GM12878 (cell line): Measurements from ENCODE around the gene FAM193A. TPM values are rescaled to one million over a fixed set of nuclear protein-coding genes. Genes with fewer than 3 reads are reported as not detected.

Source experiments
- ATAC-seq: fragments of 200-7000 bp; cut with Tn5 transposase; 3 replicates; pipeline ENCODE4 v1.9.1; 2020; ENCODE audit warnings: mild to moderate bottlenecking, moderate library complexity
- BruUV-seq: library from RNA; stranded (reverse); fragments of 400-500 nt; replicated peaks from 2 replicates; lab custom pipeline; 2021; lab: Mats Ljungman, UMichigan
- CTCF ChIA-PET: fragments of 300-600 bp; sonication (Branson Sonifier 250); formaldehyde crosslinking; extraction: SDS; loops from one replicate; lab custom pipeline; 2021; ENCODE audit warnings: inconsistent platforms; lab: Yijun Ruan, JAX
- POLR2A ChIA-PET: fragments of 350-600 bp; formaldehyde crosslinking; extraction: SDS; loops from one replicate; lab custom pipeline; 2021; ENCODE audit warnings: inconsistent platforms; lab: Charles Lee
- RAD21 ChIA-PET: fragments of 300-600 bp; sonication (Branson Sonifier 250); formaldehyde crosslinking; loops from one replicate; lab custom pipeline; 2023; ENCODE audit warnings: antibody characterized with exemption; ENCODE audit not compliant: unreplicated experiment; lab: Charles Lee
- SMC1A ChIA-PET: fragments of 300-600 bp; sonication (Branson Sonifier 250); formaldehyde crosslinking; loops from one replicate; lab custom pipeline; 2023; ENCODE audit not compliant: unreplicated experiment, uncharacterized antibody; lab: Charles Lee
- DNase-seq: peaks from one replicate; pipeline ENCODE4 v3.0.0-alpha.2; 2011; ENCODE audit warnings: low read depth, low spot score
- FAIRE-seq: peaks from 3 replicates; lab custom pipeline; 2011; peaks lifted over from hg19 to GRCh38; lab: Jason Lieb, UNC
- H2AFZ ChIP-seq: 2 replicates; pipeline ENCODE4 v1.6.0; 2011; ENCODE audit warnings: low read depth, low read length, control low read depth; ENCODE audit not compliant: control insufficient read depth
- H3K27ac ChIP-seq: 2 replicates; pipeline ENCODE4 v1.5.1; 2011; ENCODE audit warnings: control low read depth; ENCODE audit not compliant: control insufficient read depth, insufficient read depth
- H3K27me3 ChIP-seq, 2 experiments: replicated peaks in 1 of 2; 2 replicates each; pipeline versions ENCODE4 v1.6.0 to v1.6.1; 2011; ENCODE audit warnings: low read length in 1 of 2; ENCODE audit not compliant: control insufficient read depth in 2 of 2, insufficient read depth in 2 of 2
- H3K36me3 ChIP-seq, 2 experiments: 2 replicates each; pipeline ENCODE4 v1.5.1; 2011; ENCODE audit warnings: low read length in 1 of 2; ENCODE audit not compliant: control insufficient read depth in 2 of 2, insufficient read depth in 2 of 2
- H3K4me1 ChIP-seq: 2 replicates; pipeline ENCODE4 v1.6.1; 2011; ENCODE audit warnings: mild to moderate bottlenecking, low read length, moderate library complexity, mixed read lengths; ENCODE audit not compliant: control insufficient read depth, insufficient read depth
- H3K4me2 ChIP-seq: 2 replicates; pipeline ENCODE4 v1.6.0; 2011; ENCODE audit warnings: control low read depth; ENCODE audit not compliant: control insufficient read depth, insufficient read depth
- H3K4me3 ChIP-seq: fragments of 200-600 bp; sonication (generic); 2 replicates; pipeline ENCODE4 v1.5.1; 2016
- H3K79me2 ChIP-seq: 2 replicates; pipeline ENCODE4 v1.6.0; 2011; ENCODE audit warnings: low read length; ENCODE audit not compliant: control insufficient read depth, insufficient read depth
- H3K9ac ChIP-seq: 2 replicates; pipeline ENCODE4 v1.8.0; 2011; ENCODE audit warnings: low read length, control low read depth, mixed read lengths; ENCODE audit not compliant: control insufficient read depth, insufficient read depth
- H3K9me3 ChIP-seq: replicated peaks from 3 replicates; pipeline ENCODE4 v1.5.1; 2011; ENCODE audit warnings: mild to moderate bottlenecking, low read length; ENCODE audit not compliant: control insufficient read depth, insufficient read depth
- H4K20me1 ChIP-seq: 2 replicates; pipeline ENCODE4 v1.6.0; 2011; ENCODE audit not compliant: control insufficient read depth, insufficient read depth
- ESRRA ChIP-seq: IDR thresholded peaks from 2 replicates; pipeline ENCODE4 v1.6.1; 2012; ENCODE audit warnings: mild to moderate bottlenecking, low read length, improper control_type of control experiment
- HDAC2 ChIP-seq: fragments of 200-600 bp; sonication (generic); IDR thresholded peaks from 2 replicates; pipeline ENCODE4 v1.6.1; 2017
- IRF4 ChIP-seq: IDR thresholded peaks from 2 replicates; pipeline ENCODE4 v1.6.1; 2011; ENCODE audit warnings: low read depth, low read length
- RBBP5 ChIP-seq: fragments of 200-600 bp; sonication (generic); conservative IDR thresholded peaks from 2 replicates; pipeline ENCODE4 v1.6.1; 2016
- SMARCA5 ChIP-seq: fragments of 450-650 bp; IDR thresholded peaks from 2 replicates; pipeline ENCODE4 v1.6.1; 2017; ENCODE audit warnings: mild to moderate bottlenecking
- WGBS: methylation state at CpG from one replicate; pipeline ENCODE4 v1.1.6; 2016; ENCODE audit warnings: low lambda C conversion rate; ENCODE audit not compliant: insufficient replicate concordance, insufficient coverage; ENCODE audit errors: missing lambda C conversion rate; 5-methylcytosine and 5-hydroxymethylcytosine counted together
- in situ Hi-C: fragments of 300-500 bp; cut with MboI; formaldehyde crosslinking; loops from 9 replicates; pipeline ENCODE4 v1.14.3; 2018; ENCODE audit warnings: mixed read lengths
- intact Hi-C: fragments of 100-400 bp; cut with micrococcal nuclease; formaldehyde crosslinking; loops from one replicate; pipeline ENCODE4 v1.14.2; 2022; ENCODE audit not compliant: unreplicated experiment
- polyA plus RNA-seq, 11 experiments: library from polyadenylated mRNA; depleted of rRNA in 4 of 11; unstranded in 6 of 11; stranded (reverse) in 5 of 11; fragments of >200 nt; fragmentation: Nextera tagmentation in 4 of 11; fragmentation: Illumina TruSeq in 1 of 11; extraction: Ambion mirVana in 4 of 11; extraction: Trizol in 1 of 11; gene quantifications; 1 replicate in 1 of 11; 2 replicates in 10 of 11; pipeline versions ENCODE4 v1.2.1 to v1.2.3, GENCODE V29; 2011 to 2016; ENCODE audit warnings: inconsistent platforms in 2 of 11, missing spikeins in 2 of 11, low read depth in 1 of 11
- total RNA-seq, 4 experiments: library from RNA; depleted of rRNA in 3 of 4; stranded (reverse); fragments of >200 nt in 3 of 4; fragmentation: Illumina TruSeq in 1 of 4; extraction: Trizol in 1 of 4; gene quantifications; 2 replicates each; pipeline versions ENCODE4 v1.2.1 to v1.2.3, GENCODE V29; 2013 to 2021
- TF ChIP-seq, protein P1 (sequence below): fragments of 450-650 bp; IDR thresholded peaks from 2 replicates; pipeline ENCODE4 v1.6.1; 2017; ENCODE audit warnings: mild to moderate bottlenecking, moderate library complexity

FAM193A gene
- total and polyA plus RNA-seq, 10 of the 15 experiments (the other 5 are each of a cell fraction or from before 2014, with no cell fraction given) = 0.52 to 23.3 (median 7.4) TPM

DNA sequence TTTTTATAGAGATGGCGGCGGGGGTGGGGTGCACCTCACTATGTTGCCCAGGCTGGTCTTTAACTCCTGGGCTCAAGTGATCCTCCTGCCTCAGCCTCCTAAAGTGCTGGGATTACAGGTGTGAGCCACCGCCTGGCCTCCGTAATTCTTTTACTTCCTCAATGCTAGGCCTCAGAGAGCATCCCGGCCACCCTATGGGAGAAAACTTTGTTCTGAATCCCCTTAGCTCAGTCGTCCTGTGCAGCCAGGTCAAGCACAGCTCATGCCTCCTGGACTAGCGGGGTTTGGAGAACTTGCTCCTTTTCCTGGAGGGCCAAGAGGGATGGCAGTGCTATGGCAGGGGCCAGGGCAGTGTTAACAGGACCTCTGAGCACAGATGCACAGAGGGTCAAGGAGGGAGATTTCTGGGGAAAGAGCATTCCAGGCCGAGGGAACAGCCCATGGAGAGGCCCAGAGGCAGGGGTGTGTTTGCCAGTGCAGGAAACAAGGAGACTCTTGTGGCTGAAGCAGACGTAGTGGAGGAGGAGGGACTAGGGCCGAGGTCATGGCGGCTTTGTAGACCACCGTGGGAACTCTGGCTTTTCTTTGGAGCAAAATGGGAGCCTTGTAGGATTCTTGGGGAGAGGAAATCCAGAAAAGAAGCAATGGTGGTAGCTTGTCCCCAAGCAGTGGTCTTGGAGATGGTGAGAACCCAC, 229.5 kb downstream of the FAM193A start:
- intact Hi-C loops = loop anchor here (10.0 kb wide), 1 partner anchor 279 kb away; no protein-coding TSS in a partner anchor
- Histone ChIP-seq H3K9ac (no peak overlapping the region), H3K27ac (no peak overlapping the region), H3K36me3 (no peaks in the 10 kb centered on the region), H3K9me3 (no peaks in the 10 kb centered on the region), H3K4me1 (peaks cover 22% of the 10 kb centered on the region), H4K20me1 (no peaks in the 10 kb centered on the region), H3K4me3 (no peak overlapping the region), H3K27me3 (no peaks in the 10 kb centered on the region), H3K4me2 (no peak overlapping the region), H2AFZ (no peak overlapping the region), H3K79me2 (no peaks in the 10 kb centered on the region)
- FAIRE-seq (no peak), ATAC-seq (no peak), DNase-seq (no peak)
- ChIA-PET RAD21 (interaction anchor here (1.9 kb wide), 1 partner anchor 20 kb away, joined by 7 read pairs; no protein-coding TSS in a partner anchor), SMC1A (interaction anchor here (1.1 kb wide), 1 partner anchor 20 kb away, joined by 5 read pairs; no protein-coding TSS in a partner anchor), POLR2A (interaction anchor here (0.6 to 1.2 kb wide), 2 partner anchors 9 to 10 kb away, joined by 3 to 4 read pairs; partner anchors contain the start of gene TNIP2), CTCF (interaction anchor here (0.9 to 1.5 kb wide), 2 partner anchors 12 to 17 kb away, joined by 3 read pairs; no protein-coding TSS in a partner anchor)
- in situ Hi-C loops = loop anchor here (25.0 kb wide), 1 partner anchor 171 kb away; no protein-coding TSS in a partner anchor
- BruUV-seq = no TSS peak
- no peak for TF ChIP-seq HDAC2
- TF ChIP-seq, protein P1, sequence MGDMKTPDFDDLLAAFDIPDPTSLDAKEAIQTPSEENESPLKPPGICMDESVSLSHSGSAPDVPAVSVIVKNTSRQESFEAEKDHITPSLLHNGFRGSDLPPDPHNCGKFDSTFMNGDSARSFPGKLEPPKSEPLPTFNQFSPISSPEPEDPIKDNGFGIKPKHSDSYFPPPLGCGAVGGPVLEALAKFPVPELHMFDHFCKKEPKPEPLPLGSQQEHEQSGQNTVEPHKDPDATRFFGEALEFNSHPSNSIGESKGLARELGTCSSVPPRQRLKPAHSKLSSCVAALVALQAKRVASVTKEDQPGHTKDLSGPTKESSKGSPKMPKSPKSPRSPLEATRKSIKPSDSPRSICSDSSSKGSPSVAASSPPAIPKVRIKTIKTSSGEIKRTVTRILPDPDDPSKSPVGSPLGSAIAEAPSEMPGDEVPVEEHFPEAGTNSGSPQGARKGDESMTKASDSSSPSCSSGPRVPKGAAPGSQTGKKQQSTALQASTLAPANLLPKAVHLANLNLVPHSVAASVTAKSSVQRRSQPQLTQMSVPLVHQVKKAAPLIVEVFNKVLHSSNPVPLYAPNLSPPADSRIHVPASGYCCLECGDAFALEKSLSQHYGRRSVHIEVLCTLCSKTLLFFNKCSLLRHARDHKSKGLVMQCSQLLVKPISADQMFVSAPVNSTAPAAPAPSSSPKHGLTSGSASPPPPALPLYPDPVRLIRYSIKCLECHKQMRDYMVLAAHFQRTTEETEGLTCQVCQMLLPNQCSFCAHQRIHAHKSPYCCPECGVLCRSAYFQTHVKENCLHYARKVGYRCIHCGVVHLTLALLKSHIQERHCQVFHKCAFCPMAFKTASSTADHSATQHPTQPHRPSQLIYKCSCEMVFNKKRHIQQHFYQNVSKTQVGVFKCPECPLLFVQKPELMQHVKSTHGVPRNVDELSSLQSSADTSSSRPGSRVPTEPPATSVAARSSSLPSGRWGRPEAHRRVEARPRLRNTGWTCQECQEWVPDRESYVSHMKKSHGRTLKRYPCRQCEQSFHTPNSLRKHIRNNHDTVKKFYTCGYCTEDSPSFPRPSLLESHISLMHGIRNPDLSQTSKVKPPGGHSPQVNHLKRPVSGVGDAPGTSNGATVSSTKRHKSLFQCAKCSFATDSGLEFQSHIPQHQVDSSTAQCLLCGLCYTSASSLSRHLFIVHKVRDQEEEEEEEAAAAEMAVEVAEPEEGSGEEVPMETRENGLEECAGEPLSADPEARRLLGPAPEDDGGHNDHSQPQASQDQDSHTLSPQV = no peak
- TF ChIP-seq SMARCA5 = no peak
- no peak for TF ChIP-seq IRF4
- TF ChIP-seq ESRRA = no peak
- no peak for TF ChIP-seq RBBP5
- WGBS = 83% methylated on average over 12 of the region's 12 CpGs
